Astrocyte of the hippocampus (primary cell): Measurements from ENCODE around the gene ACACB.

Experiments used
- DNase-seq: peaks from one replicate; pipeline ENCODE4 v3.0.0; 2011; ENCODE audit warnings: low read depth, low spot score

The ACACB gene

GRCh38 chr12:109109746-109110350 is 6.5 kb upstream of the ACACB start:
- no peak for DNase-seq

DNA sequence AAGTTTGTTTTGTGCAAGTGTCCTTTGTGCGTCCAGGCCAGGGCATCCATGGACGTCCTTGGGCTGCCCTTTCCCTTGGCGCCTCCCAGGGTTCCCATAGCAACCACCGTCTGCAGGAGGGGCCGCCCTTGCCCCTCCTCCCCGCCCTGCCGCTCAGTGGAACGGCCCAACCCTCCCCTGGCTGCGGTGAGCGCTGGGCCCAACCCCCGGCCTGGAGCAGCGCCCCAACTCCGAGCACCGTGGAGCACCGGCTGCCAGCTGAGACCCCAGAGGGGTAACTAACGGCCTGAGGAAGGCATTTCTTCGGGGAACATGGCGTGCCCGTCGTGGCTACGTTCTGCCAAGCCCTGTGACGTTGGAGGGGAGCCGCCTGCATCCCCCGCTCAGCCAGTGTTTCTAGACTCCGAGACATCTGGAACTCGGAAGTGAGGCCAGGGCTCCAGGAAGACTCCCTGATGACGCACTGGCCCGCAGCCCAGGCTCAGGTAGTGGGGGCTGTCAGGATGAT is 5.3 kb upstream of the ACACB start:
- DNase-seq, result peak; percentile 93

DNA sequence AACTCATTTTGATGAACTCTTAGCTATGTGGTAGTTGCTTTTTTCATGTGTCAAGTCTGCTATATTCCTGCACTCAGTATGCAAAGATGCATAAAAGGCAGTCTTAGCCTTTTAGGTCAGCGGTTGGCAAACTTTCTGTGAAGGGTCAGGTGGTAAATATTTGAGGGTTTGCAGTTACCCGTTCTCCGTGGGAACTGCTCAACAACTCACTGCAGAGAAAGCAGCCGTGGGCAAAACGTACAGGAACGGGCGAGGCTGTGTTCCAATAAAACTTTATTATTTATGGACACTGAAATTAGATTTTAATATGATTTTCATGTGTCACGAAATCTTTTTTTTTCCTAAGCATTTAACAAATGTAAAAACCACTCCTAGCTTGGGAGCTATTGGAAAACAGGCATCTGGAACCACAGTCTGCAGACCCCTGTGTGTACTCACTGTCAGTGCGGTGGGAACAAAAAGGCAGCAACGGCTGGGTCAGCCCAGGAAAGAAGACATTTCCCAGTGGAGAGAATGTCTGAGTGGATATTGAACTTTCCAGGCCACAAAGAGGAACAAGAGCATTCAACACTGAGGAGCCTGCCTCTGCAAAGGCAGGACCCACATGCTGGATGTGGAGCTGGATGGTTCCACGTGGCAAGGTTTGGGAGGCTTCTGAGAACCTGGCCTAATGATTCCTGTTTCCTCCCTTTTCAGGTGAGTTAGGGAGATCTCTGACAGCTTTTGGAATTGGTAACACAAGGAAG is 3.5 kb upstream of the ACACB start:
- no peak for DNase-seq

- no peak for DNase-seq
Measured at GRCh38 chr12:109113661-109114321, 2.6 kb upstream of the ACACB start.

GRCh38 chr12:109114644-109115043 is 1.7 kb upstream of the ACACB start:
- no peak for DNase-seq

GRCh38 chr12:109115404-109115757 is 1.0 kb upstream of the ACACB start:
- no peak for DNase-seq

- DNase-seq, result no peak
Measured at GRCh38 chr12:109116611-109116949, 193 bp downstream of the ACACB start.

GRCh38 chr12:109120095-109120494 is 3.7 kb downstream of the ACACB start:
- DNase-seq, result no peak

- DNase-seq, result no peak
Measured at GRCh38 chr12:109120557-109120956, 4.2 kb downstream of the ACACB start.

DNA sequence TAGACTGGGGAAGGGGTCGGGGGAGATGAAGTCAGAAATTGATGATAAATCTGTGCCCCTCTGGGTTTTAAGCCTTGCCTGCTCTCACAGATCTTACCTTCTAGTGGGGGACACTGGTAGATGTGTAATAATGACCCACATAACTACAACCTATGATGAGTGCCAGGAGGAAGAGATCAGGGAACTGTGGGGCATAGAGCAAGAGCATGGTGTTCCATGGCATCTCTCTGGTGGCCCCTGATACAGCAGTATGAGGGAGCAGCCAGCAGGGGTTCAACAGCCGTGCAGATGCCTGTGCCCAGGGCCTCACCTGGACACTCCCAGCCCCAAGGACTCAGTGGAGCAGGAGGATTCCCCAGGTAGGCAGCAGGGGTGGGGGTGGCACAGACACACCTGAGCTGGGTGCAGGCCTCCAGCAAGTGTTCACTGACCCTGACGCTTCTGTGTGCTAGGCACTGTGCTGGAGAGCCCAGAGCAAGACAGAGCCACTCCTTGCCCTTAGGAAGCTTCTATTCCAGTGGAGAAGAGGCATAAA is 5.0 kb downstream of the ACACB start:
- DNase-seq, result no peak

- DNase-seq, result no peak
Measured at GRCh38 chr12:109124878-109125648, 8.7 kb downstream of the ACACB start.

DNA sequence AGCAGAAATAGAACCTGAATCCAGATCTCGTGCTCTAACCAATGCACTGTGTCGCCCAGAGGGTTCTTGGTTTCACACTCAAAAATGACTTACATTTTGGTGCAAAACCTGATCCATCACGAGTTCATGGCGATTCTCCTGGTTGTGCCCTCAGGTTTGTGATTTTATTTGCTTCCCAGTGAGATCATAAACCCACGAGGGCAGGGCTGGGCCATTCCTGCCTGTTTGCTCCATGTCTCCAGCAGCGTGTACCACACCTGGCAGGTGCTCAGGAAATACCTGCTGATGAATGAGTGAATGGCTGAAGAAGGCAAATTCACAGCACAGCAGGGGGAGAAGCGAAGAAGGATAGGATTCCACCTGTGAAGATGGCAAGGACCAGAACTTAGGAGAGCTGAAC is 9.4 kb downstream of the ACACB start:
- no peak for DNase-seq

- no peak for DNase-seq
Measured at GRCh38 chr12:109126784-109127183, 10.4 kb downstream of the ACACB start.

DNA sequence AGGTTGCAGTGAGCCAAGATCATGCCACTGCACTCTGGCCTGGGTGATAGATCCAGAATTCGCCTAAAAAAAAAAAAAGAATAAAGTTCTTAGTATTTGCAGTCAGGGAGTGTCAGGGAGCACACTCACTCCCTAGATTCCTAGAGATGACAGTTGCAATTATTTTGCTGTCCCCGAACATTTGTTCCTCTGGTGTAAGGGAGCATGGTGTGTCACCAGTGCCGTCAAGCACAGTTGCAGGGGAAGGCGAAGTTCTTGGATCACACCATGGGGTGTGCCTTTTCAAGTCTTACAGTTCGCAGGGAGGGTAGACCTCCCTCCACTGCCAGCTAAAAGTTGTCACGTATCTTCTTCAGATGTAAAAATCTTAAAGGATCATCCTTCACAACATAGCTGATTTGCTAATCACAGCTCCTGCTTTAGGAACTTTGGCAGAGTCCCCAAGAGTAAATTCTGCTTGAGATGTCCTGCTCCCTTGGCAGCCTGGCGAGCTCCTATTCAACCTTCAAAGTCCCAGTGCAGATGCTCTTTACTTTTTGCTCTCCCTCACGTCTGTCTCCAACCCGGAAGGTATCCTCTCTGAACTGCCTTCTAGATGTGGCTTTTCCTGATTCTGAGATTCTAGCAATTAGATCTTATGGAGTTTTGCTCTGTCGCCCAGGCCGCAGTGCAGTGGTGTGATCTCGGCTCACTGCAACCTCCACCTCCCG is 11.3 kb downstream of the ACACB start:
- no peak for DNase-seq

- DNase-seq, result no peak
Measured at GRCh38 chr12:109130297-109131153, 14.1 kb downstream of the ACACB start.

- peak; percentile 24 for DNase-seq
Measured at GRCh38 chr12:109131154-109132050, 15.0 kb downstream of the ACACB start.

GRCh38 chr12:109134186-109134917 is 18.0 kb downstream of the ACACB start:
- no peak for DNase-seq

DNA sequence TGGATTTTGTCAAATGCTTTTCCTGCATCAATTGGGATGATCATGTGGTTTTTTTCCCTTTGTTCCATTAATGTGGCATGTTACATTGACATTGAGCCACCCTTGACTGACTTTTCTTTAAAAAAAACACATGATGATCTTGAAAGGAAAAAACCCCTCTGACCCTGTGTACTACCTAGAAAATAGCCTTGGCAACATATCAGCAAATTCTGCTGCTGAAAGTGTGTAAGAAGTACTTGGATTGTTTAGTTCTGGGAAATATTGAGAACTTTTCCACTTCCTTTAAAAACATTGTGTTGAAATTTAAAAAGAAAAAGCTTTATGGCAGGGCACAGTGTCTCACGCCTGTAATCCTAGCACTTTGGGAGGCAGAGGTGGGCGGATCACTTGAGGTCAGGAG is 20.7 kb downstream of the ACACB start:
- DNase-seq, result no peak

DNA sequence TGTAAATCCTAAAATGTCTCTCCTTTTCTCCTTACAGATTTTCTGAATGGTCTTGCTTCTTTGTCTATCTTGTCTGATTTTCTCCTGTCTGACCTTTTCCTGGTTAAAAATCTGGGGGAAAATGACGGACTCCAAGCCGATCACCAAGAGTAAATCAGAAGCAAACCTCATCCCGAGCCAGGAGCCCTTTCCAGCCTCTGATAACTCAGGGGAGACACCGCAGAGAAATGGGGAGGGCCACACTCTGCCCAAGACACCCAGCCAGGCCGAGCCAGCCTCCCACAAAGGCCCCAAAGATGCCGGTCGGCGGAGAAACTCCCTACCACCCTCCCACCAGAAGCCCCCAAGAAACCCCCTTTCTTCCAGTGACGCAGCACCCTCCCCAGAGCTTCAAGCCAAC is 23.0 kb downstream of the ACACB start:
- DNase-seq, result no peak
